HCT116 (cell line): Measurements from ENCODE around the gene PTPN7. TPM values are rescaled to one million over a fixed set of nuclear protein-coding genes. Genes with fewer than 3 reads are reported as not detected.

Experiments
- ATAC-seq: fragments of 200-7000 bp; cut with Tn5 transposase; 2 replicates; pipeline ENCODE4 v1.9.1; 2020; ENCODE audit warnings: mild to moderate bottlenecking, moderate library complexity
- BruUV-seq: library from RNA; stranded (reverse); fragments of 400-500 nt; replicated peaks from 2 replicates; lab custom pipeline; 2021; lab: Mats Ljungman, UMichigan
- CTCF ChIA-PET: fragments of 300-600 bp; sonication (Branson Sonifier 250); formaldehyde crosslinking; loops from one replicate; lab custom pipeline; 2021; ENCODE audit warnings: antibody characterized with exemption; lab: Charles Lee
- POLR2A ChIA-PET: fragments of 300-600, 350-600 bp; sonication (Branson Sonifier 250); formaldehyde crosslinking; loops from one replicate; lab custom pipeline; 2021; ENCODE audit warnings: antibody characterized with exemption; lab: Charles Lee
- RAD21 ChIA-PET, 2 experiments: fragments of 300-600 bp; sonication (Branson Sonifier 250); formaldehyde crosslinking; loops; one replicate each; lab custom pipeline; 2023; ENCODE audit warnings: low total read pairs in 2 of 2; ENCODE audit not compliant: uncharacterized antibody in 2 of 2, unreplicated experiment in 2 of 2, low non-redundant PET in 1 of 2; lab: Charles Lee
- DNase-seq: peaks from one replicate; pipeline ENCODE4 v3.0.0-alpha.2; 2010; ENCODE audit warnings: low read depth, low spot score
- H2AFZ ChIP-seq: fragments of 200-600 bp; shearing (Covaris generic), sonication (generic); 2 replicates; pipeline ENCODE4 v1.6.1; 2017; ENCODE audit warnings: low read depth, mixed run types, mixed read lengths, antibody characterized with exemption, low read length; ENCODE audit not compliant: poor library complexity, severe bottlenecking
- H3K27ac ChIP-seq: 2 replicates; pipeline ENCODE4 v1.5.1; 2012; ENCODE audit warnings: low read depth, low read length
- H3K27me3 ChIP-seq: fragments of 200-600 bp; sonication (generic); 2 replicates; pipeline ENCODE4 v1.6.1; 2016; ENCODE audit warnings: mixed run types, low read length, mixed read lengths; ENCODE audit not compliant: insufficient read depth
- H3K36me3 ChIP-seq, 2 experiments: fragments of 200-500 bp in 1 of 2; fragments of 200-600 bp in 1 of 2; sonication (Bioruptor generic) in 1 of 2; sonication (generic) in 1 of 2; 2 replicates each; pipeline versions ENCODE4 v1.5.1 to v1.6.1; 2014 to 2016; ENCODE audit warnings: low read length in 2 of 2, inconsistent platforms in 1 of 2, mixed read lengths in 1 of 2, mixed run types in 1 of 2; ENCODE audit not compliant: insufficient read depth in 2 of 2, control insufficient read depth in 1 of 2
- H3K4me1 ChIP-seq, 2 experiments: fragments of 200-600 bp in 1 of 2; sonication (generic) in 1 of 2; 2 replicates each; pipeline versions ENCODE4 v1.5.1 to v1.6.1; 2012 to 2017; ENCODE audit warnings: low read length in 2 of 2, inconsistent platforms in 1 of 2, mild to moderate bottlenecking in 1 of 2, mixed read lengths in 1 of 2, mixed run types in 1 of 2, moderate library complexity in 1 of 2; ENCODE audit not compliant: insufficient read depth in 2 of 2, control insufficient read depth in 1 of 2
- H3K4me2 ChIP-seq: fragments of 200-600 bp; sonication (generic); 2 replicates; pipeline ENCODE4 v1.6.1; 2017; ENCODE audit warnings: mixed run types, low read length, mixed read lengths
- H3K4me3 ChIP-seq, 2 experiments: fragments of 200-600 bp in 1 of 2; sonication (generic) in 1 of 2; replicated peaks in 1 of 2; 2 replicates each; pipeline ENCODE4 v1.5.1; 2011 to 2016; ENCODE audit warnings: low read length in 2 of 2, control low read depth in 1 of 2, low read depth in 1 of 2, mild to moderate bottlenecking in 1 of 2, mixed read lengths in 1 of 2, mixed run types in 1 of 2
- H3K79me2 ChIP-seq: fragments of 200-600 bp; sonication (generic); 2 replicates; pipeline ENCODE4 v1.6.1; 2017; ENCODE audit warnings: mild to moderate bottlenecking, mixed run types, low read length, moderate library complexity, mixed read lengths; ENCODE audit not compliant: insufficient read depth
- H3K9ac ChIP-seq: fragments of 200-600 bp; sonication (generic); 2 replicates; pipeline ENCODE4 v1.6.1; 2016; ENCODE audit warnings: low read length, mixed read lengths
- H3K9me2 ChIP-seq: fragments of 200-600 bp; sonication (generic), shearing (Covaris generic); 2 replicates; pipeline ENCODE4 v1.6.1; 2017; ENCODE audit warnings: mixed run types, mild to moderate bottlenecking, moderate library complexity; ENCODE audit not compliant: insufficient read depth
- H3K9me3 ChIP-seq, 2 experiments: fragments of 200-500 bp in 1 of 2; fragments of 200-600 bp in 1 of 2; sonication (Bioruptor generic) in 1 of 2; sonication (generic) in 1 of 2; 2 replicates each; pipeline ENCODE4 v1.6.1; 2014 to 2017; ENCODE audit warnings: low read length in 2 of 2, mixed read lengths in 2 of 2, inconsistent platforms in 1 of 2, low read depth in 1 of 2, mild to moderate bottlenecking in 1 of 2, mixed run types in 1 of 2, moderate library complexity in 1 of 2; ENCODE audit not compliant: control insufficient read depth in 1 of 2, insufficient read depth in 1 of 2
- H4K20me1 ChIP-seq: fragments of 200-600 bp; sonication (generic), shearing (Covaris generic); 2 replicates; pipeline ENCODE4 v1.6.1; 2017; ENCODE audit warnings: mixed run types, mild to moderate bottlenecking, moderate library complexity; ENCODE audit not compliant: insufficient read depth
- JUND ChIP-seq: IDR thresholded peaks from 2 replicates; pipeline ENCODE4 v1.6.1; 2012
- RAD21 ChIP-seq: IDR thresholded peaks from 2 replicates; pipeline ENCODE4 v1.6.1; 2012; ENCODE audit warnings: low read depth, mild to moderate bottlenecking
- intact Hi-C: fragments of 100-400 bp; cut with micrococcal nuclease; formaldehyde crosslinking; loops from 2 replicates; pipeline ENCODE4 v1.10.0; 2022
- total RNA-seq: library from RNA; stranded (reverse); gene quantifications from one replicate; pipeline ENCODE4 v1.2.1, GENCODE V29; 2021; ENCODE audit not compliant: unreplicated experiment
- TF ChIP-seq, protein P1 (sequence below), 3 experiments: fragments of 200-600 bp in 1 of 3; sonication (generic) in 1 of 3; IDR thresholded peaks in 2 of 3; conservative IDR thresholded peaks in 1 of 3; 2 replicates each; pipeline ENCODE4 v1.5.1; 2012 to 2017; ENCODE audit warnings: low read depth in 2 of 3, low read length in 2 of 3, antibody characterized with exemption in 1 of 3, borderline replicate concordance in 1 of 3, control low read depth in 1 of 3, mild to moderate bottlenecking in 1 of 3, mixed read lengths in 1 of 3, mixed run types in 1 of 3, moderate library complexity in 1 of 3; ENCODE audit not compliant: insufficient read depth in 1 of 3

PTPN7 gene
- total RNA-seq, 1 experiment from 2014 or later = 0.76 TPM

DNA sequence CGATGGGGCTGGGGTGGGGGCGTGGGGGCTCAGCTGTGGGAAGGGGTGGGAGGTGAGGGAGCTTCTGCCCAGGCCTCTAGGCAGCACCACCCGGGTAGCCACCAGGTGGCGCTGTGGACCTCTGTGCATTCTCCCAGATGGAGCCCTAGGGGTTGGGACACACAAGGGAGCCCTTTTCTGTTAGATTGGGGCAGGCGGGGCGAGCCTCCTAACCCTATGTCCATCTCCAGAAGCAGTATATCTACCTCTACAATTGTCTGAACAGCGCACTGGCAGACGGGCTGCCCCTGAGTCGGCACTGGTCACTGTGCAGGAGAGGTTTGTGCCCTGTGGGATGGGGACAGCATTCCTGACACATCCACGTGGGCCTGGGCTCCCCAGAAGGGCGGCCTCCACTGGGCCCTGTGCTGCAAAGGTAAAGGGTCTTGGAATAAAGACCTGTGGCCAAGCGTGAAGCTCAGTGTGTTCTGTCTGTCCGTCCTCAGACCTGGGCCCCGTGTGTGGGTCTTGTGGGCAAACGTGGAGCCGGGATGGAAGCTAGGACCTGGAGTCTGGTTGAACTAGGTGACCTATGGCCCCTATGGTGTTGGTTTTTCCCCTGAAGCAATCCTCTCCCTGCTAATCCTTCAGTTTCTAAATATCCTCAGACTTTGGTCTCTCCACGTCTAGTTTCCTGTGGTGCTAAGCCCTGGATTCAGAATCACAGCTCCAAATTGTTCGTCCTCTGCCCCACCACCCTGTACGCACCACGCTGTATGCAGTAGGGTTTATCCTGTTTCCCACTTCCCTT is 28.8 kb upstream of the PTPN7 start:
- ChIA-PET CTCF (interaction anchor here (0.6 to 3.1 kb wide), 22 partner anchors 9 to 876 kb away, joined by 3 to 31 read pairs (median 4); partner anchors contain the start of gene UBE2T), POLR2A (interaction anchor here (1.3 kb wide), 1 partner anchor 179 kb away, joined by 3 read pairs; the partner anchor contains the start of gene ELF3), RAD21 (interaction anchor here (0.6 to 0.9 kb wide), 7 partner anchors 10 to 530 kb away, joined by 3 to 6 read pairs (median 3); no protein-coding TSS in a partner anchor)
- no peak overlapping the region for H3K27ac ChIP-seq
- ATAC-seq = peak; percentile 69
- H3K36me3 ChIP-seq = no peaks in the 10 kb centered on the region
- BruUV-seq = no TSS peak
- no peak overlapping the region for H3K4me2 ChIP-seq
- H3K27me3 ChIP-seq = no peaks in the 10 kb centered on the region
- H3K9me3 ChIP-seq = no peaks in the 10 kb centered on the region
- no peak for TF ChIP-seq JUND
- TF ChIP-seq, protein P1, sequence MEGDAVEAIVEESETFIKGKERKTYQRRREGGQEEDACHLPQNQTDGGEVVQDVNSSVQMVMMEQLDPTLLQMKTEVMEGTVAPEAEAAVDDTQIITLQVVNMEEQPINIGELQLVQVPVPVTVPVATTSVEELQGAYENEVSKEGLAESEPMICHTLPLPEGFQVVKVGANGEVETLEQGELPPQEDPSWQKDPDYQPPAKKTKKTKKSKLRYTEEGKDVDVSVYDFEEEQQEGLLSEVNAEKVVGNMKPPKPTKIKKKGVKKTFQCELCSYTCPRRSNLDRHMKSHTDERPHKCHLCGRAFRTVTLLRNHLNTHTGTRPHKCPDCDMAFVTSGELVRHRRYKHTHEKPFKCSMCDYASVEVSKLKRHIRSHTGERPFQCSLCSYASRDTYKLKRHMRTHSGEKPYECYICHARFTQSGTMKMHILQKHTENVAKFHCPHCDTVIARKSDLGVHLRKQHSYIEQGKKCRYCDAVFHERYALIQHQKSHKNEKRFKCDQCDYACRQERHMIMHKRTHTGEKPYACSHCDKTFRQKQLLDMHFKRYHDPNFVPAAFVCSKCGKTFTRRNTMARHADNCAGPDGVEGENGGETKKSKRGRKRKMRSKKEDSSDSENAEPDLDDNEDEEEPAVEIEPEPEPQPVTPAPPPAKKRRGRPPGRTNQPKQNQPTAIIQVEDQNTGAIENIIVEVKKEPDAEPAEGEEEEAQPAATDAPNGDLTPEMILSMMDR (IDR thresholded peaks at IDR 0.05 in 2 of 3, conservative IDR thresholded peaks at IDR 0.05 in 1 of 3; ENCODE audit: borderline replicate concordance in 1 of 3, insufficient read depth in 1 of 3, low read depth in 2 of 3, low read length in 2 of 3) = peak; percentile 58 to 75 (median 72)
- peak; percentile 64 for TF ChIP-seq RAD21
- H3K9ac ChIP-seq = no peak overlapping the region
- H3K79me2 ChIP-seq = no peaks in the 10 kb centered on the region
- no peak for DNase-seq
- no peaks in the 10 kb centered on the region for H3K9me2 ChIP-seq
- intact Hi-C loops = loop anchor here (1.0 to 10.0 kb wide), 2 partner anchors 126 to 436 kb away; no protein-coding TSS in a partner anchor
- H3K4me3 ChIP-seq = no peak overlapping the region
- H4K20me1 ChIP-seq = no peaks in the 10 kb centered on the region
- H3K4me1 ChIP-seq = peaks cover 0 to 10% of the 10 kb centered on the region in 2 experiments; a peak in 3 of 4 replicates
- no peak overlapping the region for H2AFZ ChIP-seq
